GM19467 (cell line): ENCODE results near the gene TDP1.
A peak's percentile ranks its signal among the peaks of the same experiment; 100 is the strongest.

Experiments
- ATAC-seq: cut with Tn5 transposase; IDR thresholded peaks from one replicate; pipeline ENCODE4 v1.9.1; 2021; ENCODE audit warnings: mild to moderate bottlenecking, moderate library complexity; ENCODE audit not compliant: unreplicated experiment

The TDP1 gene

GRCh38 chr14:89955745-89956660 is at the start of gene TDP1:
TDP1 (plus strand) TSS chr14:89955927; CDS start chr14:89963115, 7,188 bp downstream.
- peak; percentile 56 for ATAC-seq

- ATAC-seq: no peak
Measured at GRCh38 chr14:89906000-89906399, 49.7 kb upstream of the TDP1 start.

- ATAC-seq: no peak
Measured at GRCh38 chr14:89907655-89908054, 48.1 kb upstream of the TDP1 start.

- ATAC-seq: no peak
Measured at GRCh38 chr14:89908712-89909450, 46.8 kb upstream of the TDP1 start.

DNA sequence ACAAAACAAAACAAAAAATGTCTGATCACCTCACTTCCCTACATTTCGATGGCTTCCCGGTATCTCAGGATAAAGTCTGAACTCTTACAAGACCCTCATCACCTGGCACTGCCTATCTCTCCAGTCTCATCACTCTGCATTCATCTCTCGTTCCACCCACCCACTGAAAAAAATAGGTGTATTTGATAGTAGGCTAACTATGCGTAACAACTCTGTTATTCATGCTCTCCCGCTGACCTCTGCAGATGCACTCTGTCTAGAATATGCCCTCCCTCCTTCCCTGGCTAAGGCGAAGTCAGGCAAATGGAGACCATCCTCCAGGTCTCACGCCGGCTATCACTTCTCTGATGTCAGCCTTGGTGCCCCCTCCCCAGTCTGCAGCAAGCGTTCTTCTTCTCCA is 46.1 kb upstream of the TDP1 start:
- no peak for ATAC-seq

GRCh38 chr14:89910691-89911009 is 45.1 kb upstream of the TDP1 start:
- ATAC-seq: no peak

- ATAC-seq: no peak
Measured at GRCh38 chr14:89911010-89911919, 44.5 kb upstream of the TDP1 start.

DNA sequence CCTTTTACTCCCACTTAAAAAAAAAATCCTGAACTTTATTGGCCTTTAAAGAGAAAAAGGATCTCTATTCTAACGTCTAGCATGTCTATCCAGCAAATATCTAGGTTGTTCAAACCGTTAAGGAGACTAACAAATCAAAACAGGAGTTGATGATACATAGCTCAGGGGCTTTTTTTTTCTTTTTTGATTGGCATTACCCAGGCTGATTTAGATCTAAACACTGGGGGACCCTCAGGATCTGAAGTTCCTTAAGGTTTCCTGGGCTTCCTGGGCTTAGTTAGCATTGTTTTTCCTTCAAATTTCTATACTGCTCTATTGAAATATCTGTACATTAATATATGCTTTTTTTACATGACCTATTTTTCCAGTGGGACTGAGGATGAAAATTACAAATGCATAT is 43.5 kb upstream of the TDP1 start:
- ATAC-seq: no peak

GRCh38 chr14:89912667-89913211 is 43.0 kb upstream of the TDP1 start:
- no peak for ATAC-seq

- no peak for ATAC-seq
Measured at GRCh38 chr14:89915114-89915878, 40.4 kb upstream of the TDP1 start.

DNA sequence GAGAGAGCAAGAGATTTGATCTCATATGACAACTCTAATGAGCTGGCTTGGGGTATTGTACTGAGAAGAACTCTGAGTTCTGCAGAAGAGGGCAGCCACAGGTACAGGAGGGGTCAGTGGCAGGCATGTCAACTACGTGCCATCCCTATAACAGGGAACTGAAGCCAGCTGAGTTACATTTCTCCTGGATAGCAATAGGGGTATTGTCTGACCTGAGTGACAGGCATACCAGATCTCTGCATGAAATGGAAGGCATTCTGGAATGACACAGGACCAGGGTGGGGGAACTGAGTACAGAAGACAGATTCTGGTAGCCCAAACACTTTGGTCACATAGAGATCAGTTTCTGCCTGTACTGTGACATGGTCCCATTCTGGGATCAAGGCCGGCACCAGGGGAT is 37.0 kb upstream of the TDP1 start:
- ATAC-seq: no peak

GRCh38 chr14:89920056-89920455 is 35.7 kb upstream of the TDP1 start:
- ATAC-seq: no peak

DNA sequence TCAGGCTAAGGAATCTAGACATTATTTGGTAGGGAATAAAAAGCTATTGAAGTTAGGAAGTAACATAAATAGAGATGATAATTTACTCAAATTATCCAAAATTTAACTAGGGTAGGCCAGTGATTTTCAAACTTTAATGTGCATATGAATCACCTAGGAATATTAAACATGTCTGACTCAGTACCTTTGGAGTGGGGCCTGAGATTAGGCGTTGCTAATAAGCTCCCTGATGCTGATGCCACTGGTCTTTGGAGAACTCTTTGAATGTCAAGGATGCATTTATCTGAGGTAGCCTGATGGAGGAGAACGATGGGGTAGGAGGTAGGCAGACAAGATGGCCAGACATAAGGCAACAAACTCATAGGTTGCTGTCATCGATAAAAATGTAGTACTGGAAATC is 34.4 kb upstream of the TDP1 start:
- no peak for ATAC-seq

DNA sequence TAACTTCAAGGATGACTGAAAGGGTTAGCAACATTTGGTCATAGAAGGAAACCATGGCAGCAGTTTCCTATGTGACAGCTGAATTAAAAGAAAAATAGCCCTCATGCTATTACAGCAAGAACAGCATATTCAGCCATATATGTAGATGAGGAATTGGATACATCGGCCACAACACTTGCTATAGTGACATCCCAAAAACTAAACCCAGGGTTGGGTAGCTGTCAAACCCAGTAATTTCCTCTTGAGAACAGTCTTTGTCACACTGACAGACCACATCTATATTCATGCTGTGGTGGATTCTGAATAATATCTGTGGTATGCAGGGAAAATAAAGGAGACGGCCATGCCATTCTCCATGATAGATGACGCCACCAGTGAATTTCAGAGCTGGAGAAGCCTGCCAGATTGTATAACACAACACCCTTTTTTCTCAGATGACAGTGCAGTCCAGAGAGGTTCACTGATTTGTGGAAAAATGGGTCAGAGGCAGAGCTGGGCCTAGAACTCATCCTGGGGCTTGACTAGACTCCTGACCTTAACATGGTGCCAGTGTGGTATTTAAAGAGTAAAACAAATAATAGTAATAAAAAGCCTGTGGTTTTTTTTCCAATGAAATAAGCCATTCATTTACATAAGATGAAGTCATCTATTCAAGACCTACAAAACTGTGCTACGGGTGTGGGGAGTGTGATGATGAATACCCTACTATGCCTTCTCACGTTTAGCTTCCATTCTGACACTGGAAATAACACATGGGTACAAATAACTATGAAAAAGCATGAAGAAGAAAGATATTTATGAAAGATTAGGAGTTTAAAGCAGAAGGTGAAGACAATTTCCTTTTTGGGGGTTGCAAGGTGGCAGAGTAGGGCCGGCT is 33.5 kb upstream of the TDP1 start:
- ATAC-seq: no peak

- ATAC-seq: no peak
Measured at GRCh38 chr14:89924268-89924667, 31.5 kb upstream of the TDP1 start.

DNA sequence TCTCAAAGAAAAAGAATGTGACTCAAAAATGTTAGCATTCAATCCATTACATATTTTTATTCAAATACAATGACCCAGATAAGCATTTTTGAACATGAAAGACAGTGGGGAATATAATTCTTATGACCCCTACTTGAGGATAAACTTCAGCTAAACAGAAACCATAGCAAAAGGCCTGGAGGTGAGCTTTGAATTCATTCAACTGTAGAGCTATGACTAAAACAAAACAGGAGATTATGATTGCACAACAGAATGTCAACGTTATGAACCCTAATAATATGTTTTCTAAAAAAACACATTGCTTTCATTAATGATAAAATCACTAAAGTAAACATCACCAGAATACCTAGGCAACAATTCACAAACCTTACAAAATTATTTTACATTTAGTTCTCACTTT is 29.0 kb upstream of the TDP1 start:
- ATAC-seq: no peak

GRCh38 chr14:89927186-89927865 is 28.4 kb upstream of the TDP1 start:
- no peak for ATAC-seq

GRCh38 chr14:89933002-89933401 is 22.7 kb upstream of the TDP1 start:
- ATAC-seq: no peak
